Esophagus muscularis mucosa (tissue), 3 donors: Measurements from ENCODE around the gene ASTN2.

Experiments used
- POLR2AphosphoS5 ChIP-seq, 2 donors: sonication (generic); formaldehyde crosslinking; IDR thresholded peaks; one replicate each; pipeline ENCODE4 v1.6.1; 2017; ENCODE audit warnings: antibody characterized with exemption in 2 of 2
- TF ChIP-seq, protein P1 (sequence below), 3 experiments: fragments of 200-600 bp in 2 of 3; fragments of 450-650 bp in 1 of 3; sonication (generic) in 2 of 3; IDR thresholded peaks; one replicate each; pipeline ENCODE4 v1.5.1; 2017 to 2019; ENCODE audit warnings: antibody characterized with exemption in 3 of 3, mild to moderate bottlenecking in 2 of 3, moderate library complexity in 1 of 3

DNA sequence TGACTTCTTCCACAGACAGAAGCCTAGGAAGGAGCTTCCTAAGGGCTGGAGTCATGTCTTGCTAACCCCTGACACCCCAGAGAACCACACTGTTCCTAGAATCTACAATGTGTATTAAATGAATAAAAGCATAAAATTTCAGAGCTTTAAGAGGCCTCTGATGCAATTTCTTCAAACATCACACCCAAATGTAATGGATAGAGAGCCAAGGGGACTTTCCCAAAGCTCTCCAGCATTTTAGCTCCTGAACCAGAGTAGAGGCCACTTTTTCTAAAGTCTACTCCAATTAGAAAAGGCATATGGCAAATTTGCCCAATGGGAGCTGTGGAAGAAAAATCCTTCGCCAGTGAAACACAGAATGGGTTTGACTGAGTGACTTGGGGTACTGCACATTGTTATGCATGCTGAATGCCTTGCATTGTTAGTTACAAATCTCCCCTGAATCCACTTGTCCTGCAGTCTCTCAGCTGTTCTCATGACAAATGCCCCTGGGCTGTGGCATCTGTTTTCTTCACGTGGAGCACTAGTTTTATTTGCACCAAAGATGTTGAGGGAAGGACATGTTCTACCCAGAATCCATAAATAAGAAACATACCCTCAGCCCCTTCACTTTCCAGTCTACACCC, 334.0 kb downstream of the ASTN2 start:
- no peak for TF ChIP-seq POLR2AphosphoS5 (IDR thresholded peaks at IDR 0.05)
- TF ChIP-seq, protein P1, sequence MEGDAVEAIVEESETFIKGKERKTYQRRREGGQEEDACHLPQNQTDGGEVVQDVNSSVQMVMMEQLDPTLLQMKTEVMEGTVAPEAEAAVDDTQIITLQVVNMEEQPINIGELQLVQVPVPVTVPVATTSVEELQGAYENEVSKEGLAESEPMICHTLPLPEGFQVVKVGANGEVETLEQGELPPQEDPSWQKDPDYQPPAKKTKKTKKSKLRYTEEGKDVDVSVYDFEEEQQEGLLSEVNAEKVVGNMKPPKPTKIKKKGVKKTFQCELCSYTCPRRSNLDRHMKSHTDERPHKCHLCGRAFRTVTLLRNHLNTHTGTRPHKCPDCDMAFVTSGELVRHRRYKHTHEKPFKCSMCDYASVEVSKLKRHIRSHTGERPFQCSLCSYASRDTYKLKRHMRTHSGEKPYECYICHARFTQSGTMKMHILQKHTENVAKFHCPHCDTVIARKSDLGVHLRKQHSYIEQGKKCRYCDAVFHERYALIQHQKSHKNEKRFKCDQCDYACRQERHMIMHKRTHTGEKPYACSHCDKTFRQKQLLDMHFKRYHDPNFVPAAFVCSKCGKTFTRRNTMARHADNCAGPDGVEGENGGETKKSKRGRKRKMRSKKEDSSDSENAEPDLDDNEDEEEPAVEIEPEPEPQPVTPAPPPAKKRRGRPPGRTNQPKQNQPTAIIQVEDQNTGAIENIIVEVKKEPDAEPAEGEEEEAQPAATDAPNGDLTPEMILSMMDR (IDR thresholded peaks at IDR 0.05), result no peak
